Activated naive CD4-positive, alpha-beta T cell treated with Interleukin-2 at 50 U/mL for 16 hours (primary cell): ENCODE results near the gene RPS8.
"Not testable (repeated sequence)": the region's sequence is repeated elsewhere in the genome, so short reads cannot be mapped to it uniquely, and the experiment has no call there.

ENCODE experiments used
- DNase-seq: peaks from one replicate; pipeline ENCODE4 v3.0.0-alpha.2; 2020

The RPS8 gene

GRCh38 chr1:44783697-44784093 is 8.4 kb downstream of the RPS8 start:
- DNase-seq: no peak

- peak; percentile 34 for DNase-seq
Observed at GRCh38 chr1:44784094-44785028, 9.0 kb downstream of the RPS8 start.

DNA sequence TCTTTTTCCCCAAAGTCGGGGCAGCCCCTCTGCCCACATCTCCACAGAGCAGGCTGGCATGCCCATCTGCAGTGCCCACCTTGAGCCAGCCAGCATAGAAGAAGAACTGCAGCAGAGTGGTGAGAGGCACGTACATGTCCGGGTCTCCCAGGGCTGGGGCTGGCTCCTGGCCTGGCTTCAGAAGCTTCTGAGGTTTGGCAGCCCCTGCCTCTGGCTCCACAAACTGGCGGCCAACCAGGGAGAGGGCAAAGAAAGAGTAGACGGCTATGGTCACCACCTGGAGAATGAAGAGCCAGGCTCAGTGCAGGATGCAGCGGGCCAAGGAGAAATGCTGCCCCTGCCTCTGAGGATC is 9.7 kb downstream of the RPS8 start:
- DNase-seq: no peak

DNA sequence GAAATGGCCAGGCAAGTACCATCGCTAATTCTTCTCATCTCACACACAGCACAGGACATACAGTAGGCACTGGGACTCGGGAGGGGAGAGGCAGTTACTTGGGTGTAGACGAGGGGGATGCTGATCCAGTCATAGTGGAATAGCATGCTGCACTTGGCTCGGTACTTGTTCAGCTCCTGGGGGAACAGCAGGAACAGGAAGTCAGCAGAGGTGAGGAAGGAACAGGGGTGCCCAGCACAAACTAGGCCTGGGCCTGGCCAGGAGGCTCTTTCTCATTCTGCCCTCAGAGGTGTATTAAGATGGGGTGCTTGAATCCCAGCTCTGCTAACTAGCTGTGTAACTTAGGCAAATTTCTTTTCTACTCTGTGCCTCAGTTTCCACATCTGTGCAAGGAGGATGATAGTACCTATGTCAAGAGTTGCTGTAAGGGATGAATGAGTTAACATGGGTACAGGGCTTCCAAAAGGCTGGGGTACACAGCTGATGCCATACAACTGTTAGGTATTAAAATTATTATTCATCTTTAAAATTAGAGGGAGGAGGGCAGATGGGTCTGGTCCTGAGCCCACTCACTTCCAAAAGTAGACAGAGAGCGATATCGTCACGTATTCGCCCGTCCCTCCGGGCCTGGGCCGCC is 10.3 kb downstream of the RPS8 start:
- DNase-seq: no peak

GRCh38 chr1:44786138-44786840 is 10.9 kb downstream of the RPS8 start:
- DNase-seq: peak; percentile 79

- DNase-seq: no peak
Observed at GRCh38 chr1:44786841-44787426, 11.6 kb downstream of the RPS8 start.

DNA sequence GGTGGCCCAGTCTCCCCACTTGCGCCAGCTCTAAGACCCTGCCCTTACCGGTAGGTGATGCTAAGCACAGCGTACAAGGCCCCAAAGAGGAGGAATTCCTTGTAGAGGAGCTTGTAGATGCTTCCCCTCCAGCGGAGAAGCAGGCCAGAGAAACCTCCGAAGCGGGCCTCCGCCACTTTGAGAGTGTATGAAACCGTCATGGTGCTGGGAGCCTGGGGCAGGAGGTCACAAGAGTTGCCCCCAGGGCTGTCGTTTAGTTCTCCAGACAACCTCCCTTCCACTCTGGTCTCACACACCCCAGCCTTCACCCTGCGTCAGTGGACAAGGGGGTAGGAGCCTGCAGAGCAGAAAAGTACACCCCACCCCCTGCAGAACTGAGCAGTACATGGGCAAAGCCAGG is 12.2 kb downstream of the RPS8 start:
- DNase-seq: no peak

- no peak for DNase-seq
Observed at GRCh38 chr1:44788120-44788860, 12.9 kb downstream of the RPS8 start, which contains the start of gene BEST4. Gene BEST4 (minus strand): TSS chr1:44788170. CDS start chr1:44787705, 465 bp downstream.

- DNase-seq: no peak
Observed at GRCh38 chr1:44790968-44791801, 15.8 kb downstream of the RPS8 start.

DNA sequence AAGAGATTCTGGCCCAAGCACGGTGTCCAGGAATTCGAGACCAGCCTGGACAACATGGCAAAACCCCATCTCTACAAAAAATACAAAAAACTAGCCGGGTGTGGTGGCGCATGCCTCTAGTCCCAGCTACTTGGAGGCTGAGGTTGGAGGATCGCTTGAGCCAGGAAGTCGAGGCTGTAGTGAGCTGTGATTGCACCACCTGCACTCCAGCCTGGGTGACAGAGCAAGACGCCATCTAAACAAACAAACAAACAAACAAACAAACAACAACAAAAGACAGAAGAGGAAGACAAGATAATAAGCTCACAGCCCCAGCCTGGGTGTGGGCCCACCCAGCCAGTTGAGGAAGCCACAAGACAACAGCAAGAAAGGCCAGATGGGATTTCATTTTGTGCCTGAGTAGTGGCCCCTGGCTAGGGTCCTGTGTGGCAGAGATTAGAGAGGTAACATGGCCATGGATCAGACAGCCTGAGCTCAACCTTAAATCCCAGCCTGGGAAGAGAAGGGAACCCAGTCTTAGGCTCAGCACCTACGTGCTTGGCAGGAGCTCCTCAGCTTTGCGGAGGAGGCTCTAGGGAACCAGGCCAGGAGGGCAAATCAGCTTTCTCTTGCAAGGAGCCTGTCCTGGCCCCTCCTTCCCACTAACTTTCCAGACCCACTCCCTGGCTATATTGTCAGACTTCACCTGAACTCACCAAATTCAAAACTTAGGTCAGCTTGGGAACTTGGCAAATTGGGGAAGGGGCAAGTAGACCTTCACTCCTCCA is 17.6 kb downstream of the RPS8 start:
- DNase-seq: no peak

GRCh38 chr1:44797886-44798285 is 22.5 kb downstream of the RPS8 start:
- DNase-seq: not testable (repeated sequence)

DNA sequence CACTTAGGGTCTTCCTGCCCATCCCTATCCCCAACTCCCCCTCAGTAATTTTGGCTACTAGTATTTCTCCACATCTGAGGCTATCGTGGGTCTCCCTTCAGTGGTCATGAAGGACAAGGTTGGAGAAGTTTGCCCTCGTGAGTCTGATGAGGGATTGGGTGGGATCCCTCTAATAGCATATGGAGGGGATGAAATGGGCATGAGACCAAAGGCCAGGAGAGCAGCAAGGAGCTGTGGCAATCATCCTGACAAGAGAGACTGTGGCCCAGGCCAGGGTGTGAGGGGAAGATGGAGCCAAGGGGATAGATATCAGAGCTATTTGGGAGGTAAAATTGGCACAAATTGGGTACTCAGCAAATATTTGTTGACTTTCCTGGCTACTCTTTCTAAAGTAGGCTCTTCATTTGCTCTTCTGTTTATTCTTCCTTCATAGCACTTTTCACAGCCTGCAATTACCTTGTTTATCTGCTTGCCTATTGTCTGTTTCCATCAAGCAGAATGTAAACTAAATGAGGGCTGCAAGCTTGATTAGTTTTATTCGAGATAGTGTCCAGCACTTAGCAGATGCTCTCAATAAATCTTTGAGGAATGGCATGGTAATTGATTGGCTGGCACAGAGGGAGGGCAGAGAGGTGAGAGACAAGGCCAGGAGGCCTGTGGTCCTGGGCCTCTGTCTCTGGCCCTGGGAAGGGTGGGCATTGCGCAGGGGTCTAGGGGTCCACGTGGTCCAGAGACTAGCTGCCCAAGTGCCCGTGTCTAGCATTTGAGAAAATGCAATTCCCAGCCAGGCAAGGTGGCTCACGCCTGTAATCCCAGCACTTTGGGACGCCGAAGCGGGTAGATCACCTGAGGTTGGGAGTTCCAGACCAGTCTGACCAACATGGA is 23.4 kb downstream of the RPS8 start:
- no peak for DNase-seq

- DNase-seq: peak; percentile 98
Observed at GRCh38 chr1:44799770-44800584, 24.6 kb downstream of the RPS8 start, which contains the start of gene PLK3. Gene PLK3 (plus strand): TSS chr1:44800377. CDS start chr1:44800464, 87 bp downstream.

- DNase-seq: peak; percentile 63
Observed at GRCh38 chr1:44801491-44802305, 26.4 kb downstream of the RPS8 start.

GRCh38 chr1:44802306-44803061 is 27.1 kb downstream of the RPS8 start:
- peak; percentile 43 for DNase-seq

DNA sequence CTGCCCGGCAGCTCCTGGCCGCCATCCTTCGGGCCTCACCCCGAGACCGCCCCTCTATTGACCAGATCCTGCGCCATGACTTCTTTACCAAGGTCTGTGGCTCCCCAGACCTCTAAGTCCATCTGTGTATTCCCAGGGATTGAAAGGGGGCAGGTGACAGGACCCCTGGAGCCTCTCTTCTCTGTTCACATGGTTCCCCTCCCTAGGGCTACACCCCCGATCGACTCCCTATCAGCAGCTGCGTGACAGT is 27.6 kb downstream of the RPS8 start:
- no peak for DNase-seq
